Measurements from ENCODE around the gene ADCY3.

The ADCY3 gene

GRCh38 chr2:24920098-24920808, at the start of gene ADCY3:
TSS of gene ADCY3 (minus strand) at chr2:24920237. CDS start at chr2:24918987, 1,250 bp downstream.
- DNase-seq, result peak; percentile 60
- no peak for TF ChIP-seq CTCF (IDR thresholded peaks at IDR 0.05; ENCODE audit: low read depth, low read length)
- H3K27me3 ChIP-seq (ENCODE audit: insufficient read depth, low read depth, severe bottlenecking), result no peaks in the 10 kb centered on the region
- H3K36me3 ChIP-seq, result peaks cover 35% of the 10 kb centered on the region
- peak within 1 kb of the TSS; percentile 48 for H3K27ac ChIP-seq
- H3K9me3 ChIP-seq (ENCODE audit: severe bottlenecking), result no peaks in the 10 kb centered on the region
- H3K4me3 ChIP-seq (ENCODE audit: low read depth, low read length), result peak within 1 kb of the TSS; percentile 68

GRCh38 chr2:24969784-24970183, 49.7 kb upstream of the ADCY3 start:
- no peak for TF ChIP-seq CTCF (IDR thresholded peaks at IDR 0.05; ENCODE audit: low read depth, low read length)
- no peak overlapping the region for H3K27ac ChIP-seq
- H3K4me3 ChIP-seq (ENCODE audit: low read depth, low read length), result no peak overlapping the region
- no peak for DNase-seq
- peaks cover 22% of the 10 kb centered on the region for H3K36me3 ChIP-seq
- H3K27me3 ChIP-seq (ENCODE audit: insufficient read depth, low read depth, severe bottlenecking), result no peaks in the 10 kb centered on the region
- H3K9me3 ChIP-seq (ENCODE audit: severe bottlenecking), result no peaks in the 10 kb centered on the region

DNA sequence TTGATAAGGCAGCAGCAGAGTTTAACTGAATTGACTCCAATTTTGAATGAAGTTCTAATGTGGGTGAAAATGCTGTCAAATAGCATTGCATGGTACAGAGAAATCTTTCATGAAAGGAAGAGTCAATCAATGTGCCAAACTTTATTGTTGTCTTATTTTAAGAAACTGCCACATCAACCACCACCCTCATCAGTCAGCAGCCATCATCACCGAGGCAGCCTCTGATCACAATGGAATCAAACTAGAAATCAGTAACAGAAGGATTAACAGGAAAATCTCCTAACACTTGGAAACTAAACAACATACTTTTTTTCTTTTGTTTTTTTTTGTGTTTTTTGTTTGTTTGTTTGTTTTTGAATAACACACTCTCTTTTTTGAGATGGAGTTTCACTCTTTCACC, 41.9 kb upstream of the ADCY3 start:
- DNase-seq, result no peak
- TF ChIP-seq CTCF (IDR thresholded peaks at IDR 0.05; ENCODE audit: low read depth, low read length), result no peak
- H3K9me3 ChIP-seq (ENCODE audit: severe bottlenecking), result no peaks in the 10 kb centered on the region
- no peaks in the 10 kb centered on the region for H3K27me3 ChIP-seq (ENCODE audit: insufficient read depth, low read depth, severe bottlenecking)
- H3K4me3 ChIP-seq (ENCODE audit: low read depth, low read length), result no peak overlapping the region
- no peak overlapping the region for H3K27ac ChIP-seq
- peaks cover 51% of the 10 kb centered on the region for H3K36me3 ChIP-seq

DNA sequence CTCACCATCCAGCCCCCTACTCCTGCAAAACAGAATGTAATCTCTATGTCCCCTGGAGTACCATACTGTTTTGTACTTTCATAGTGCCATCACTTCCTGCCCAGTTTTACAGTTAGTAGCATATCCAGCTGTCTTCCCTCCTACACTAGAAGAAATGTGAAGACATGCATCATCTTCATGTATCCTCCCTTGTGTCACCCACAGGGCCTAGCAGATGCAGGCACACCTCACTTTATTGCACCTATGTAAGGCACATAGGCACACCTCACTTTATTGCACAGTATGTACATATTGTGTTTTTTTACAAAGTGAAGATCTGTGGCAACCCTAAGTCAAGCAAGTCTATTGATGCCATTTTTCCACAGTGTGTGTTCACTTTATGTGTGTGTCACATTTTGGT, 39.7 kb upstream of the ADCY3 start:
- peaks cover 54% of the 10 kb centered on the region for H3K36me3 ChIP-seq
- H3K27me3 ChIP-seq (ENCODE audit: insufficient read depth, low read depth, severe bottlenecking), result no peaks in the 10 kb centered on the region
- no peak overlapping the region for H3K4me3 ChIP-seq (ENCODE audit: low read depth, low read length)
- DNase-seq, result no peak
- no peak for TF ChIP-seq CTCF (IDR thresholded peaks at IDR 0.05; ENCODE audit: low read depth, low read length)
- H3K27ac ChIP-seq, result no peak overlapping the region
- no peaks in the 10 kb centered on the region for H3K9me3 ChIP-seq (ENCODE audit: severe bottlenecking)

- no peaks in the 10 kb centered on the region for H3K27me3 ChIP-seq (ENCODE audit: insufficient read depth, low read depth, severe bottlenecking)
- no peak for TF ChIP-seq CTCF (IDR thresholded peaks at IDR 0.05; ENCODE audit: low read depth, low read length)
- no peak overlapping the region for H3K4me3 ChIP-seq (ENCODE audit: low read depth, low read length)
- peaks cover 60% of the 10 kb centered on the region for H3K36me3 ChIP-seq
- no peak for DNase-seq
- no peak overlapping the region for H3K27ac ChIP-seq
- no peaks in the 10 kb centered on the region for H3K9me3 ChIP-seq (ENCODE audit: severe bottlenecking)
Observed at GRCh38 chr2:24958411-24958935, 38.4 kb upstream of the ADCY3 start.

DNA sequence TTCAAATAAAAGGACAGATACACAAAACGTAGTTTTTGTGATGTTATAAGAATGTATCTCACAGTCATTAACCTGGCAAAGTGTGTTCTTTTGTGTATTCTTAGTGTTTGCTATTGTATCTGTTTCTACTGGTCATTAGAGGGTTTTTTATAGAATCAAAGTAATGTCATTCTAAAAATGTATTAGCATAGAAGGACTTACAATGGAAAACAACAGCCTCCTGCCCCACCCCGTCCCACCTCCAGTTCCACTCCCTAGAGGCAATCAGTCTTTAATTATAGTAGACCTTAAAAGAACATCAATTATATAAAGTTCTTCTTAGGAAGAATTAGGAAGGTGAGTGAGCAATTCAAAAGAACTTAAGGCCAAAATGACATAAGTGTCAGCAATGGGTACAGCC, 37.9 kb upstream of the ADCY3 start:
- Histone ChIP-seq H3K36me3 (peaks cover 55% of the 10 kb centered on the region), H3K27ac (no peak overlapping the region), H3K4me3 (ENCODE audit: low read depth, low read length) (no peak overlapping the region), H3K27me3 (ENCODE audit: insufficient read depth, low read depth, severe bottlenecking) (no peaks in the 10 kb centered on the region), H3K9me3 (ENCODE audit: severe bottlenecking) (no peaks in the 10 kb centered on the region)
- TF ChIP-seq CTCF (IDR thresholded peaks at IDR 0.05; ENCODE audit: low read depth, low read length), result no peak
- no peak for DNase-seq
